Tibial nerve (tissue), 4 donors: Measurements from ENCODE around the gene DHRS1. TPM values are rescaled to one million over a fixed set of nuclear protein-coding genes. Genes with fewer than 3 reads are reported as not detected.
A peak's percentile ranks its signal among the peaks of the same experiment; 100 is the strongest.

ENCODE experiments used
- DNase-seq, 2 donors: peaks; one replicate each; pipeline ENCODE4 v3.0.0-alpha.2; 2019; ENCODE audit warnings: low spot score in 2 of 2
- H3K27ac ChIP-seq, 4 donors: fragments of 200-600 bp; sonication (generic) in 3 of 4; one replicate each; pipeline ENCODE4 v1.5.1; 2017 to 2019; ENCODE audit warnings: mild to moderate bottlenecking in 1 of 4
- H3K27me3 ChIP-seq, 2 donors: fragments of 200-600 bp; sonication (generic) in 1 of 2; one replicate each; pipeline versions ENCODE4 v1.5.1 to v1.6.0; 2017 to 2019
- H3K36me3 ChIP-seq, 3 donors: fragments of 200-600 bp; sonication (generic); one replicate each; pipeline ENCODE4 v1.5.1; 2018 to 2019
- H3K4me1 ChIP-seq, 4 donors: fragments of 200-600 bp; sonication (generic) in 3 of 4; one replicate each; pipeline ENCODE4 v1.5.1; 2017 to 2019
- H3K4me3 ChIP-seq, 4 donors: fragments of 200-600 bp; sonication (generic) in 3 of 4; one replicate each; pipeline ENCODE4 v1.5.1; 2017 to 2019; ENCODE audit warnings: mild to moderate bottlenecking in 1 of 4, moderate library complexity in 1 of 4
- H3K9me3 ChIP-seq, 4 donors: fragments of 200-600 bp; sonication (generic) in 3 of 4; one replicate each; pipeline ENCODE4 v1.5.1; 2017 to 2019
- CTCF ChIP-seq, 5 experiments: fragments of 200-600 bp in 3 of 5; fragments of 450-650 bp in 2 of 5; sonication (generic) in 3 of 5; IDR thresholded peaks; one replicate each; pipeline ENCODE4 v1.5.1; 2016 to 2019; ENCODE audit warnings: antibody characterized with exemption in 5 of 5, mild to moderate bottlenecking in 3 of 5, moderate library complexity in 2 of 5
- EP300 ChIP-seq, 2 donors: sonication (generic); formaldehyde crosslinking; IDR thresholded peaks; one replicate each; pipeline ENCODE4 v1.6.1; 2017; ENCODE audit warnings: antibody characterized with exemption in 2 of 2, mild to moderate bottlenecking in 1 of 2
- POLR2A ChIP-seq, 2 donors: fragments of 450-650 bp; IDR thresholded peaks; one replicate each; pipeline ENCODE4 v1.6.1; 2017; ENCODE audit warnings: antibody characterized with exemption in 2 of 2, mild to moderate bottlenecking in 2 of 2, moderate library complexity in 2 of 2
- WGBS, 2 donors: methylation state at CpG; one replicate each; pipeline ENCODE4 v1.1.5; 2018; 5-methylcytosine and 5-hydroxymethylcytosine counted together
- total RNA-seq, 4 donors: library from RNA; depleted of rRNA; stranded (reverse); fragments of >200 nt; gene quantifications; one replicate each; pipeline ENCODE4 v1.1.0, GENCODE V29; 2016

DHRS1 gene
- total RNA-seq, 4 donors from 2014 or later: 15.7 to 43.5 (median 22.6) TPM

DNA sequence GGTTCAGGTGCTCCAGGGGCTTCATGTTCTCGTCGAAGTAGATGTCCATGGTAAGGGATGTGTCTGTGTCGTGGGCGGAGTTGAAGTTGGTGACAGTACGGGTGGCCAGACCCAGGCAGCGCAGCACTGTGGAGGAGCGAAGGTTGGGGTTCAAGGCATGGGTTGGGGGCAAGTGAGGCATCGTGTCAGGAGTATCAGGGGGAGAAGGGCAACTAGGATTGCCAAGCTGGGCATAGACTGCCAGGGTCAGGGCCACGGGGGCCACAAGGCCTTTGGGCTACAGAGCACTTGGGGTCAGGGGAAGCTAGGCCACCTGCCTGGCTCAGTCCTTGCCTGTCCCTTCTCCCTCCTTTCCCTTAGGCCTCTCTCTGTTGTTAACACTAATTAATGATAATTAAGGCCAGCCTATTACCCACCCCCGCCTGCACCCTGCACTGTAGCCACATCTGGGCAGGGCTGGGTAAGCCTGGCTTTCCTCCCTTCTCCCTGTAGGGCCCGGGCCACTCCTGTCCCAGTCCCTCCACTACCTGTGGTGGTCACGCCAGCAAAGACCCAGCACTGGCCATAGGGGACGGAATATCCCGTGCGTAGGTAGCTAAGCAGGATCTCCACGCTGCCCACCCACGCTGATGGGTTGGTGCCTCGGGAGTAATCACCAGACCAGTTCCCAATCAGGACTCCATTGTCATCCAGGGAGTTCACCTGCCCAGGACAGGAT lies 40.9 kb downstream of the DHRS1 start:
- Histone ChIP-seq H3K27ac (peak overlapping the region in 2 of 4 donors; percentile 62 to 72), H3K36me3 (peaks cover 0 to 71% (median 0%) of the 10 kb centered on the region in 3 donors), H3K27me3 (no peaks in the 10 kb centered on the region), H3K9me3 (no peaks in the 10 kb centered on the region), H3K4me3 (peak overlapping the region in 1 of 4 donors; percentile 22), H3K4me1 (peaks cover 0 to 12% (median 0%) of the 10 kb centered on the region in 4 donors)
- no peak for DNase-seq
- TF ChIP-seq CTCF (IDR thresholded peaks at IDR 0.05): no peak
- TF ChIP-seq POLR2A (IDR thresholded peaks at IDR 0.05): no peak
- no peak for TF ChIP-seq EP300 (IDR thresholded peaks at IDR 0.05)
- 80 to 90% methylated on average over 11 to 18 of the region's 18 CpGs for WGBS, 2 donors

GRCh38 chr14:24258119-24258518 lies 41.5 kb downstream of the DHRS1 start:
- WGBS, 2 donors: 76 to 84% methylated on average over 9 of the region's 9 CpGs
- Histone ChIP-seq H3K27ac (peak overlapping the region in 2 of 4 donors; percentile 62 to 72), H3K9me3 (no peaks in the 10 kb centered on the region), H3K27me3 (no peaks in the 10 kb centered on the region), H3K36me3 (peaks cover 0 to 71% (median 0%) of the 10 kb centered on the region in 3 donors), H3K4me1 (peaks cover 0 to 12% (median 0%) of the 10 kb centered on the region in 4 donors), H3K4me3 (no peak overlapping the region)
- TF ChIP-seq POLR2A (IDR thresholded peaks at IDR 0.05): no peak
- no peak for TF ChIP-seq CTCF (IDR thresholded peaks at IDR 0.05)
- no peak for TF ChIP-seq EP300 (IDR thresholded peaks at IDR 0.05)
- DNase-seq: no peak

DNA sequence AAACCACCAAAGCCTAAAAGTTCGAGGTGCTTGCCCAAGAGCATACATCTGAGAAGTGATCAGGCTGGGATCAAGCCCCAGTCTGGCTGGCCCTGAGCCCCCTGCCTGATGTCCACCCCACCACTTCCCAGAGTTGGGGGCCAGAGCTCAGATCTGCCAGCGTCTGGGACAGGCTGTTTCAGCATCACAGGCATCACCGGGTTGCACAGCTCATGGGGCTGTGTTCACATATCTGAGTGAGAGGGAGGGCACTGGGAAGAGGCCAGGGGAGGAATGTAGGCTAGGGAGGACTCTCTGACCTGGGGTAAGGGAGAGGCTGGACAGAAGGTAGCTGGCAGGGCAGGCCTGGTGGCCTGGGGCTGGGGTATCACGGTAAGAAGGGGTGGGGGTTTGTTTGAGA lies 42.6 kb downstream of the DHRS1 start:
- DNase-seq: no peak
- peaks cover 0 to 79% (median 0%) of the 10 kb centered on the region in 3 donors for H3K36me3 ChIP-seq
- H3K27me3 ChIP-seq: no peaks in the 10 kb centered on the region
- TF ChIP-seq EP300 (IDR thresholded peaks at IDR 0.05) (no peak), CTCF (IDR thresholded peaks at IDR 0.05) (no peak), POLR2A (IDR thresholded peaks at IDR 0.05) (no peak)
- H3K9me3 ChIP-seq: no peaks in the 10 kb centered on the region
- H3K27ac ChIP-seq: peak overlapping the region in 1 of 4 donors; percentile 29
- WGBS, 2 donors: 63 to 68% methylated on average over 4 of the region's 4 CpGs
- peaks cover 0 to 12% (median 0%) of the 10 kb centered on the region in 4 donors for H3K4me1 ChIP-seq
- H3K4me3 ChIP-seq: no peak overlapping the region

- Histone ChIP-seq H3K9me3 (no peaks in the 10 kb centered on the region), H3K27me3 (no peaks in the 10 kb centered on the region), H3K36me3 (peaks cover 0 to 71% (median 0%) of the 10 kb centered on the region in 3 donors), H3K27ac (peak overlapping the region in 1 of 4 donors; percentile 29), H3K4me3 (no peak overlapping the region), H3K4me1 (peaks cover 0 to 12% (median 0%) of the 10 kb centered on the region in 4 donors)
- no peak for DNase-seq
- WGBS, 2 donors: 88 to 89% methylated on average over 10 to 12 of the region's 12 CpGs
- TF ChIP-seq POLR2A (IDR thresholded peaks at IDR 0.05) (no peak), EP300 (IDR thresholded peaks at IDR 0.05) (no peak), CTCF (IDR thresholded peaks at IDR 0.05) (no peak)
These were observed 43.5 kb downstream of the DHRS1 start for GRCh38 chr14:24255931-24256711.

DNA sequence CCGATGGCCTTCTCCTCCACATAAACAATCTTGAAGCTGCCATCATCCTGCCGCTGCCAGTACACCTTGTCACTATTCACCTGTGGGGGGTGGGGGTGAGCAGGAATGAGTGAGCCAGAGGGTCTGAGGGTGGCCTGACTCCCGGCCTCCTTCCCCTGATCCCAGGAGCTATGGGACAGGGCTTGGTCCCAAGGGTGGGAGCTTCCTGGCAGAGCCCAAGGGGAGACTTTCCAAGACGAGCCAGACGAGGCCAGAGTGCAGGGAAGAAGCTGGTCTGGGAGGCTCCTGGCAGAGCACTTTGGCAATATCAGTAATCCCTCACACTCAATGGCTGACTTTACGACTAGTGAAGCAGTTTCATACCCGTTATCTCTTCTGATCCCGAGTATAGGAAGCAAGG lies 44.1 kb downstream of the DHRS1 start:
- H3K36me3 ChIP-seq: peaks cover 0 to 68% (median 0%) of the 10 kb centered on the region in 3 donors
- no peaks in the 10 kb centered on the region for H3K9me3 ChIP-seq
- peaks cover 0 to 12% (median 0%) of the 10 kb centered on the region in 4 donors for H3K4me1 ChIP-seq
- no peak overlapping the region for H3K4me3 ChIP-seq
- H3K27me3 ChIP-seq: no peaks in the 10 kb centered on the region
- H3K27ac ChIP-seq: no peak overlapping the region
- 75 to 88% methylated on average over 8 of the region's 8 CpGs for WGBS, 2 donors
- DNase-seq: no peak
- TF ChIP-seq EP300 (IDR thresholded peaks at IDR 0.05) (no peak), CTCF (IDR thresholded peaks at IDR 0.05) (no peak), POLR2A (IDR thresholded peaks at IDR 0.05) (no peak)
